Activated T-cell treated with anti-CD3 and anti-CD28 coated beads, Interleukin-2, amount 50 U/mL, for 1 hour (primary cell): ENCODE data around the gene MAML2.

ENCODE experiments used
- DNase-seq: peaks from one replicate; pipeline ENCODE4 v3.0.0-alpha.2; 2020

MAML2 gene

DNA sequence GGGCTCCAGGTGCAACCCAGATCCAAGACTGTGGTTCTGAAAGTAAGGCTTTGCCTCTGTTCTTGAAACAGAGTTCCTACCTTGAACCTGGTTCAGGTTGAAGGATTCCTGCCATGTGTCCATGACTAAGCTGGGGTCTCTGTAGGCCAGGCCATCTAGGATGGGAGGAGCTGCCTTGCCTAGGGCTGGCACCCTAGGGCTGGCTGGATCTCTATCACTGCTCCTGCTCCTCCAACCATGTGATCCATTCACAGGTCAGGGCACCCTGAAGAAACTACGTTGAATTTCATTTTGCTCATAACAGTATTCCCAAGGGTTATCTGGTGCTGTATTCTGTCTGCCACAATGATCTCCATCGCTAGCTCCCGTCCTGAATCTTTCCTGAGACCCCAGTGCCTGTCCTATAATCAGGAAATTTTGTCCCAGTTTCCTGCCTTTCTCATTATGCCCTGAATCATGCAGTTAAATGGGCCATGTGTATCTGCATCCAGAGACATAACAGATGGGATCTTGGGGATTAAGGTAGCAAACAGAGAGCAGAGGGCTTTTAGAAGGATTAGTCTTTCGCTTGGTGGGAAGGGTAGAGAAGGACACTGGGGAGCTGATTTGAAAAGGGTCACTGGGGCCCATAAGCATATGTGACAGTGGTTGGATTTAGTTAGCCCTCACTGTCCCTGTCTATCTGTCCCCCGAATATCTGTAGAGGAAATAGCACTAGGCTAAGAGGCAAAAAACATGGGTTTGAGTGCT lies 320.9 kb downstream of the MAML2 start:
- no peak for DNase-seq

DNA sequence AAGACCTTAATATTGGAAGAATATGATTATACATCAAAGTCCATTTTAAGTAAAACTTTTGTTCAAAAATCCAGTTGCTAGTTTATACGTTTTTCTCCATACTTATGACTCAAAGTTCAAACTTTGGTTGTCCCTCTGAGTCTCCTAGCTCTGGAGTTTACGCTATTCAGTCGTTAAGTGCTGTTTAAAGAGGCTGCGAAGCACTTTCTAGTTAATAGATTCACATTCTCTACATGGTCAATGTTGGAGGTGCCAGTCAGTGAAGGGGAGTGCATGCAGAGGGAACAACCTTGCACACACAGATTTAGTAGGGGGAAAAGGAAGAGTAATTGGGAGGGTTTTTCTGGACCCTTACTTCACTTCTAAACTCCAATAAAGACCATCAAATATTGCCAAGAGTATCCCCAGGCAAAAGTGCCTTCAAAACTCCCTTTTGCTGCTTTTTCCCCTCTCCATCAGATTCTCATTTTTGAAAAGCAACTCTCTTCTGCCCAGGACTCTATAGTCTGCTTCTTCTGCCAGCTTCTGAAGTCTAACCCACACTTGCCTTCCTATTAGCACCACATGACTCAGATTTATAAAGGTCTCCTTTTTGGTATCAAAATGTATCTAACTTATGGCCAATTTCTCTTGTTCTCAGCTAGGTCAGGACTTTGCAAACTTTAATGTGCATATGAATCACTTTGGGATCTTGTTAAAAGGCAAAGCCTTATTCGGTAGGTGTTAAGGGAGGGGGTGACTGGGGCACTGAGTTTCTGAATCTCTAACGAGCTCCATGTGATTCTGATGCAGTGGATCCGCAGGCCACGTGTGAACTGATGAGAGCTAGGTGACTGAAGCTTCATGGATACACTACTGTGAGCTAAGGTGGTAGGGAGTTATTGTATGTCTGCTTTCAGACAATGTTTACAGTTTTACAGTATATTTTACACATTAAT lies 322.9 kb downstream of the MAML2 start:
- DNase-seq = no peak

DNA sequence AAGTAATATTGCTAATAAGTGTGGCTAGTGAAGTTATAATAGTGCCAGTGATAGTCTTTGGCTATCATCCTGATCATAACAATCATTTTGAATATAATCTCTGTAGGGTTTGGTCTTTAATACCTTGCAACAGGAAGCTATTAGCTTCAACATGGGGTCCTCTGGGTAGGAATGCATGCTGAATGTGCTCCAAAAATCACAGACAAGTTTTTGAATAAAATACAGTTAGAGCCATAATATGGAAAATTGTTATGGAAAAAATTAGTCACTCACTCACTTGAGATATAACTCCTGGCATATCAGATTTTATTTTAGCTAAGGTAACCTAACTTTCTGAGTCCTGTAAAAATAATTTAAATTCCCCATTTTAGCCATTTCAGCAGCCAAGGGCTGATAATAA lies 323.7 kb downstream of the MAML2 start:
- DNase-seq = no peak

DNA sequence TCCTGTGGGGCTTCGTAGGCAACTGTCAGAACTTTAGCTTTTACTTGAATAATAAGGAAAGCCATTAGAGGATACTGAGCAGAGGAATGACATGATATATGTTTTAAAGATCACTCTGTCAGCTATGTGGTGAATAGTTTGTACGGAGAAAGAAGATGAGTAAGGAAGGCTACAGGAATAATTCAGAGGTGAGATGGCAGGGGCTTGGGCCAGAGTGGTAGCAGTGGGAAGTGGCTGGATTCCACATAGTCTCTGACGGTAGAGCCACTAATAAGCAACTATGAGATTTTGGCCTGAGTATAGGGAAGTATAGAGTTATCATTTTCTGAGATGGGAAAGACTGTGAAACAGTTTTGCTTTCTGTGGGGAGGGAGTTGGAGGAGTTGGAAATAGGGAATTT lies 325.1 kb downstream of the MAML2 start:
- no peak for DNase-seq

DNA sequence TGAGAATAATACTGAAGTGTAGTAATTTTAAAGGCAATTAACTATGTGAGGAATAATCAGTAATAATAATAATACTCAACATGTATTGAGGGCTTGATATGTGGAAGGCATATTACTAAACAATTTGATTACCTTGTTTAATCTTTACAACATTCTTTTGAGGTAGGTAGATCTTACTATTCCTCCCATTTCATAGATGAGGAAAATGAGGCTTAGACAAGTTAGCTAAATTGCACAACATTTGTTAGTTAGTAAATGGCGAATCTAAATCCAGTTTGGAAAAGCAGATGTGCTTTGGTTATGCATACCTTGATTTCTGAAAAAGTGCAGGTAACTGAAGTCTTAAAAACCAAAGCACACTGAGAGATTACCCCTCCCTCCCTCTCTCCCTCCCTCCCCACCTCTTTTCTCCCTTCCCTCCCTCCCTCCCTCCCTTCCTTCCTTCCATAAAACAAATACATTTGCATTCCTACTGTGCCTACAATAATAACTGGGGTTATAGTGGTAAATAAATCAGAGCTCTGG lies 326.0 kb downstream of the MAML2 start:
- no peak for DNase-seq

DNA sequence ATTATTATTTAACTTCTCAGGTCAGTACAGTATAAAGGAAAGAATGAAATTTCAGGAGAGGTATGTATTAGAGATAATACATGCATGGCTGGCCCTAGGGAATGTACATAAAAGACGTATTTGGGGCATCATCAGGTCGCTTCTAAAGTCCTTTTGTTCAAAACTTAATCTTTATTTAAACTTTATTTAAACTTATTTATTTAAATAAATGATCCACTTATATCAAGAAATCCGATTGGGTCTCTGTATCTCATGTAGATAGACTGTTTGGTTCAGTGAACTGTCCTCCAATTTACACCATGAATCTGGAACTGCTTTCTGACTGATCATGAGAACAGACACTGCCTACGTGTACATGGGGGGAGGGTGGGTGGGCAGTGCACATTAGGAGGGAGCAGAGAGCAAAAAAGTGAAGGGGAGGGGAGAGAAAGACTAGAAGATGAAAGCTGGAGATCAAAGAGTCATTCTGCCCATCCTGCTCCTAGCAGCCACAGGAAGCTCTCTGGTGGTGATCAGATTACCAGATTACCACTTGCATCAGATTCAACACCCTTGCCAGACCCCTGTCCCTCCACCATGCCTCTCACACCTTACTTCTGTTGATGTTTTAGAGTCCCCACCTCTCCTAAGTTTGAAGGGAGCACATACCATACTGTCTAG lies 327.0 kb downstream of the MAML2 start:
- DNase-seq = peak; percentile 32

DNA sequence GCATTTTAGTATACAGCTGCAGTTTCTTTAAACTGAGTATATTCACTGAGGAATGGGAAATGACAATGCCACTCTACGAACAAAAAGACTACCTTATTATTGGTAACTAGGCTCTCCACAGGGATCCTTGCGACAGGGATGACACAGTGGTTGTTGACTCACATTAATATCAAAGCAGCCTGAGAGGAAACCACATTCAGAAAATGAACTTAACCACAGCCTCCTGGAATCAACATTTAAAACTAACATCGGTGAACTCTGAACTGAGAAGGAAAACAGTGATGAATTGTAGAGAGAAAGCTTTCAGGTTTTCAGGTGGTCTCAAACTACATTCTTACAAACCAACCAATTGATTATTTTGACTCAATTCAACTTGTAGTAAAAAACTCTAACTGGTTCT lies 328.8 kb downstream of the MAML2 start:
- no peak for DNase-seq

DNA sequence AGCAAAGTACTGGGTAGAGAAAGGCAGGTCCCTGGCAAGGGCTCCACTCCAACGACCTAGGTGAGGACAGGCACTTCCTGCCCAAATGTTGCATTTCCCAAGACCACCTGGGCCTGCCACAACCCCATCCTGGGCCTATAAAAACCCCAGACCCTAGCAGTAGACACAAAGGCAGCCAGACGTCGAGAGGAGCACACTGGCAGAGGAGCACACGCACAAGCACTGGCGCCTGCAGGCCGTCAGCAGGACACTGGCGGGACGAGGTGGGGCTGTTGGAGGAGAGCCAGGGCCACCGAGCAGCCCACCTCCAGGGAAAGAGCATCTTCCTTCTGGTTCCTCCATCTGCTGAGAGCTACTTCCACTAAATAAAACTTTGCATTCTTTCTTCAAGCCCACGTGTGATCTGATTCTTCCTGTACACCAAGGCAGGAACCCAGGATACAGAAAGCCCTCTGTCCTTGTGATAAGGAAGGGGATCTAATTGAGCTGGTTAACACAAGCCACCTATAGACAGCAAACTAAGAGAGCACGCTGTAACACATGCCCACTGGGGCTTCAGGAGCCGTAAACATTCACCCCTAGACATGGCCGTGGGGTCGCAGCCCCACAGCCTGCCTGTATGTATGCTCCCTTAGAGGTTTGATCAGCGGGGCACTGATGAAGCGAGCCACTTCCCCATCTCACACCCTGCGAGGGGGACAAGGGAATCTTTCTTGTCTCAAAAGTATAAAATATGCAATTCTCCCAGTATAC lies 329.4 kb downstream of the MAML2 start:
- DNase-seq = peak; percentile 48

DNA sequence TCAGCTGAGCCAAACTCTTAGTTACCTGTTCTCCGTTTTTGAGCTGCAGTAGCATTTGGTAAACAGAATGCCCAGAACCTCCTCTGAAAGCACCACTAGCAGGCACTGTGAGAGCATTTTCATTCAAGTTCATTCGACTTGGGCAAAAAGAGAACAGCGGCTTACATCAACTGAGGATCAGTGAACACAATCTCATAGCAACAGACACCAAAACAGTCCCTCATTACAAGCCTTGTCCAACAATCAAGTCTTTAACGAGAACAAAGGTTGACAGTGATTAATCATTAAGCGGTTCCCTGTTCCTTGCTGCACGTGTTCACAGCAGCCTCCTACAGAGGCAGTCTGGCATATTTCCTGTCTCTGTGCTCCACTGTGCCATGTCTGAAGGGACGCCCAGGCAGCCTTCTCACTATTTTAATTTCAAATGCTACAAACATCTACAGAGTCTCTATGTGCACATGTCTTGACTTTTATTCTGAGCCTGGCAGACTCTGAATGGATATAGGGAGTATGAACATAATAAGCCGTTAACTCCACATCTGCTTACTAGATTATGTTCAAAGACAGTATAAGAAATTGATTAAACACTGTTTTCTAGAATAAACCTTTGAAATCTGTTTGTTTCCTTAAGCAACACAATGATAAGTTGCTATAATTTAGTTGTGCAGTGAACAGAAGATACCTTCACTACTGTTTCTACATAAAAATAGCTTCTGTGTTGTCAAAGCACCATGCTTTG lies 330.7 kb downstream of the MAML2 start:
- peak; percentile 62 for DNase-seq

DNA sequence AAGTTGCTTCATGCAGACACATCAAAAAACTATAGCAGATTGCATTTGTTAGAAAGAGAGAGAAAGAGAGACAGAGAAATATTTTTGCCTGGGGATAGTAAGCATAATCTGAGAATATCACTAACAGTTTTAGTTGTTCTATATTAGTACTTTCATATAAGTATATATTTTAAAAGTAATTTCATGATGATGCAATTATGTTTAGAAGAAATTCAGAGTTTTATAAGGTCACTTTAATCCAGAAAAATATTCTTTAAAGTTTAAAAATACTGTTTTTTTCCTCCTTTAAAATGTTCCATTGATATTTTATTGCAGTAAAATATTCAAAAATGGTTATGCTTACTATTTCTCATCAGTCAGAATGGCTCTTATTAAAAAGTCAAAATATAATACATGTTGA lies 332.3 kb downstream of the MAML2 start:
- DNase-seq = no peak

DNA sequence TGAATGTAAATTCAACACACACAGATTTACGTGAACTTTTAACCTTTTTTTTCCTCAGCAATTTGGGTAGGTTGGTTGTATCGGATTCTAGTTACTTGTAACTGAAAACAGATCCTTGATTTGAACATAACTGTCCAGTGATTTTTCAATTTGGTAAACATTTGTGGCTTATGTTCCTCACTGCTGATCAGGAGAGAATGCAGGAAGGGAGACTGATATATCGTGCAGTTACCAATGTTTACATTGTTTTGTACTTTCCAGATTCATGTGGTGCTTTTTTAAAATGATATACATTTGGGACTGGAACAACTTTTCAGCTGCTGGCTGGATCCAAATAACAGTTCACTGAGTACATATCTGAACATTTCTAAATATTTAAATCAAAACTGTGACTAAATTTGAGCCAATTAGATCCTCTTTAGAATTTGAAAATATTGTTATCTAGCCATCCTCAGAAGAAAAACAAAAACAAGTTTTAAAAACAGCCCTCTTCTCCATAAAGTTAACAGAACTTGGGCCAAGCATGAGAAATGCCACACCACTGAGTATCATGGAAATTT lies 334.8 kb downstream of the MAML2 start:
- no peak for DNase-seq

DNA sequence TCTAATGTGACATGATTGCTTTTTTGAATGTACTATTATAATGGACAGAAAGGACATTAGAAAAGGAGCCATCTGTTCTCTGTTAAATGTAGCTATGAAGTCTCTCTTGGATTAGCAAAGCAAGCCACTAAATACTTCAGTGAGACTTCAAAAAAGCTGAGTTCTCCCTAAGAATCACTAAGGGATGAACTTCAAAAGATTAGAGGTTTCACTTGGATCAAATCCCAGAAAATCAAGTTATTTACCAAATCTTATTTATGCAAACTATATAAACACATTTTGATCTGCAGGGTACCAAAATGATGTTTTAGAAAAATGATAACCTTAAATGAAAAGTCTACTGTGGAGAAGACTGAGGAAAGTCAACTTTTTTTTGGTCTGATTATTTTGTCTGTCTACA lies 337.0 kb downstream of the MAML2 start:
- no peak for DNase-seq

DNA sequence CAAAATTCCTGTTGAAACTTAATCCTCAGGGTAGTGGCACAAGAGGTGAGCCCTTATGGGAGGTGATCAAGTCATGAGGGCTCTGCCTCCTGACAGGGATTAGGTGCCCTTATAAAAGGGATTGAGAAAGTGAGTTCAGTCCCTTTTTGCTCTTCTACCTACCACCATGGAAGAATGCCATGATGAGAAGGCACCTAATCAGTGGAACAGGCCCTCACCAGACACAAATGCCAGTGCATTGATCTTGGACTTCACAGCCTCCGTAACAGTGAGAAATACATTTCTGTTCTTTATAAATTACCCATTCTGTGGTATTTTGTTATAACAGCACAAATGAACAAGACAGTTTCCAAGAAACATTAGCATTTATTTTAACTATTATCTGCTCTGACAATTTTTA lies 338.1 kb downstream of the MAML2 start:
- no peak for DNase-seq

DNA sequence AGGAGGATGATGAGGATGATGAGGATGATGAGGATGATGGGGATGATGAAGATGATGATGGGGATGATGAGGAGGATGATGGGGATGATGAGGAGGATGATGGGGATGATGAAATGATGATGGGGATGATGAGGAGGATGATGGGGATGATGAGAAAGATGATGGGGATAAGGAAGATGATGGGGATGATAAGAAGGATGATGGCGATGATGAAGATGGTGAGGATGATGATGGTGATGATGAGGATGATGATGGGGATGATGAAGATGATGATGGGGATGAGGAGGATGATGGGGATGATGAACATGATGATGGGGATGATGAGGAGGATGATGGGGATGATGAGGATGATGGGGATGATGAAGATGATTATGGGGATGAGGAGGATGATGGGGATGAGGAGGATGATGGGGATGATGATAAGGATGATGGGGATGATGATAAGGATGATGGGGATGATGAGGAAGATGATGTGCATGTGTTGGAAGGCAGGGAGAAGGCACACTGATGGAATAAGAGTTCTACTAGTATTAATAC lies 340.2 kb downstream of the MAML2 start:
- DNase-seq = no peak

DNA sequence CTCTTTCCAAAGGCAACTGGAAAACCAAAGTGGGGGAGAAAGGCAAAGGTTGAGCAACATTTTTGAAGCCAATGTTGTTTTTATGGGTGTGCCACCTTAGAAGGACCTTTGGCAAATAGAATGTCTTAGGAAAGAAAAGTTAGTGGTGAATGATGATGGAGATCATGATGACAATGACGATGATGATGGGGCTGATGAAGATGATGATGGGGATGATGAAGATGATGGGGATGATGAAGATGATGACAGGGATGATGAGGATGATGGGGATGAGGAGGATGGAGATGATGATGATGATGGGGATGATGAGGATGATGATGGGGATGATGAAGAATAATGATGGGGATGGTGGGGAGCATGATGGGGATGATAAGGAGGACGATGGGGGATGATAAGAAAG lies 340.7 kb downstream of the MAML2 start:
- DNase-seq = no peak

DNA sequence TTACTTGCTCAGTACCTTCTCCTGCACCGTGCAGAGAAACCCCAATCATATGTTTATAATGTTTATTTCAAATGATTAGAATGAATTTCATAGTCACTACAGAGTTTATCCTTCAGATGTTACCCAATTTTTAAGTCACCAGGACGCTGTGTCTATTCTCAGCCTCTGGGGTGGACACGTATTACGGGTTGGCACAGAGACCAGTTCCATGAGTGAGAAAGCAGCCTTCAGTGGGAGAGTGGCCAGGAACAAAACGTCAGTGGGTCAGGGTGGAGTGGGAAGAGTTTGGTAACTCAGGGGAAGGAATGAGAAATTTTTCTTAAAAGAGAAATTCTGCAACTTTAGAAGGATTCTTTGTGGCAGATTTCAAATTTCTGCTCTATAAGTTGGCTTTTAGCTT lies 342.0 kb downstream of the MAML2 start:
- DNase-seq = no peak

DNA sequence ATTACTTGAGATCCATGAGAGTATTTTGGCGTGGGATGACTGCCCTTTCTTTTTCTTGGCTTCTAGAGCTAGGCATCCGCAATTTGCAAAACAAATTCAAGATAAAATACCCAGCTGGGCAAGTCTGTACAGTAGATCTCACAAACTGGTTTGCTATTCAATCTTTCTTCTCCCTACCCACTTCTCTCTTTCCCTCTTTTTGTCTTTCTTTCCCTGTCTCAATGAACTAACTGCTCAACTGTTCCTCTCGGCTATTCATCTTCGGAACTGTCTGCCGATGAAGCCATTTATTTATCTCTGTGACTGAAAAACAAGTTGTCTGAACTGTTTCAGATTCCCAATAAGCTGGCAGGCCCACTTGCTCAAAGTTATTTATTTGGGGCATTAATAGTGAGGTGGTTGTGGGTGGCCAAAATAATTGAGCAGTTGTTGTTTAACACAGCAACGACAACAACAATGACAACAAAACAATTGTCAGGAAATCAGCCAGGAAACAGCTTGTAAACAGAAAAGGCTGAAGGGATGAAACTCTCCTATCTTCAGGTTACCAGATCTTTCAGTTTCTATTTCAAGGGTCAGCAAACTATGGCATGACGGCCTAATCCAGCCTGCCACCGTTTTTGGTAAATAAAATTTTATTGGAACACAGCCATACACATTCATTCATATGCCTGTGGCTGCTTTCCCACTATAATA lies 343.1 kb downstream of the MAML2 start:
- no peak for DNase-seq

DNA sequence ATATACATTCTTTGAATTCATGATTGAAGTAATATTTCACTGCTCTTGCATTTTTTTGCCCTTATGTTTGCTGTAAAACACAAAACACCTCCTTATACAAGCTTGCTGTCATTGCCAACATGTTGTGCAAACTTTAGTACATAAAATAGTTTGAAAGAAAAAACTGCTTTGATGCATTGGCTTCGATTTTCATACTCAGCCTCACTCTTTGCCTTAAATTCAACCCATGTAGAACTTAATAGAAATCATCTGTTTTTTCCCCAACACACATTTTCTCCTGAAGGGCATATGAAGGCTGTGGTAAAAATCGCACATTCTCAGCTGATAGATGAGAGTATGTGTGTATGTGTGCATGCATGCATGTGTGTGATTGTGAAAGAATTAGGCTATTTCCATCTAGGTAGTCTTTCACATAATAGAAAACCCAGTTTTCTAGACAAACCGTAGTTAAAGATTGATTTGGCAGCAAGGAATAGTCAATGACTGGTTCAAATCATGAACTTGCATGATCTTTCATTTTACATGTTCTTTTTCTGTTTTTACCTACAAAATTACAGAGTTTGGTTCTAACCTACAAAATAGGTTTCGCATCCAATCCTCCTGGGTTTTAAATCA lies 346.3 kb downstream of the MAML2 start:
- DNase-seq = no peak

DNA sequence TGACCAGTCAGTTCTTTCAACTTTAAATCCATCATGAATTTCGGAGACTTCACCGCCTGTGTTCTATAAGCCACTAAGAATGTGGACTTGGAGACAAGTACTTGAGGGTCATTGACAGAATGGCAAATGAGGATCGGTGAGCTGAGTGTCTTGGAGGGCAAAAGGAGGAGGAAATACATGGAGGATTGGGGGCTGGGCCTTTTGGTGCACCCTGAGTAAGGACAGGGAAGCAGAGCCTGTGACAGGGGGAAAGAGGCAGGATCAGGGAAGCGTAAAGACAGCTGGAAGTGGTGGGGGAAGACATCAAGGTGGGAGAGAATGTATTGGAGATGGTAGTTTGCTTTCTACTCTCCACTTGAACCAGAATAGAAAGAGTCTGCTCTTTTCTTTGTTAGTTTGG lies 348.7 kb downstream of the MAML2 start:
- DNase-seq = no peak
